Fibroblast of lung (primary cell): Measurements from ENCODE around the gene ADGRF4. TPM values are rescaled to one million over a fixed set of nuclear protein-coding genes. Genes with fewer than 3 reads are reported as not detected.
A peak's percentile ranks its signal among the peaks of the same experiment; 100 is the strongest.

ENCODE experiments used
- DNase-seq, 2 donors: peaks; one replicate each; pipeline versions ENCODE4 v3.0.0 to v3.0.0-alpha.2; 2010; ENCODE audit warnings: low read depth in 2 of 2
- H2AFZ ChIP-seq: 2 replicates; pipeline ENCODE4 v1.5.1; 2012; ENCODE audit warnings: low read length, control low read depth, inconsistent platforms
- H3K27ac ChIP-seq: 2 replicates; pipeline ENCODE4 v1.5.1; 2011; ENCODE audit warnings: low read length, control low read depth; ENCODE audit not compliant: insufficient read depth
- H3K27me3 ChIP-seq: 2 replicates; pipeline ENCODE4 v1.5.1; 2011; ENCODE audit warnings: mild to moderate bottlenecking, low read length; ENCODE audit not compliant: control insufficient read depth, insufficient read depth
- H3K36me3 ChIP-seq: 2 replicates; pipeline ENCODE4 v1.5.1; 2011; ENCODE audit warnings: low read length; ENCODE audit not compliant: control insufficient read depth, insufficient read depth
- H3K4me1 ChIP-seq: 2 replicates; pipeline ENCODE4 v1.5.1; 2011; ENCODE audit warnings: low read length; ENCODE audit not compliant: control insufficient read depth, insufficient read depth; ENCODE audit errors: extremely low read depth
- H3K4me2 ChIP-seq: 2 replicates; pipeline ENCODE4 v1.5.1; 2011; ENCODE audit warnings: low read length, control low read depth; ENCODE audit not compliant: insufficient read depth; ENCODE audit errors: extremely low read depth
- H3K4me3 ChIP-seq, 4 experiments: fragments of 200-600 bp in 1 of 4; sonication (generic) in 1 of 4; replicated peaks in 1 of 4; 2 replicates each; pipeline ENCODE4 v1.5.1; 2011 to 2016; ENCODE audit warnings: low read length in 4 of 4, low read depth in 3 of 4, mild to moderate bottlenecking in 3 of 4, control low read depth in 2 of 4, inconsistent platforms in 1 of 4, mixed read lengths in 1 of 4; ENCODE audit not compliant: insufficient read depth in 1 of 4; ENCODE audit errors: control extremely low read depth in 1 of 4
- H3K79me2 ChIP-seq: 2 replicates; pipeline ENCODE4 v1.5.1; 2012; ENCODE audit warnings: mild to moderate bottlenecking, low read length, inconsistent platforms; ENCODE audit not compliant: control insufficient read depth, insufficient read depth
- H3K9ac ChIP-seq: 2 replicates; pipeline ENCODE4 v1.5.1; 2011; ENCODE audit warnings: mild to moderate bottlenecking, low read length, control low read depth; ENCODE audit not compliant: insufficient read depth
- H3K9me3 ChIP-seq: 2 replicates; pipeline ENCODE4 v1.5.1; 2012; ENCODE audit warnings: low read depth, low read length; ENCODE audit not compliant: control insufficient read depth, insufficient read depth
- H4K20me1 ChIP-seq: 2 replicates; pipeline ENCODE4 v1.5.1; 2011; ENCODE audit warnings: low read length; ENCODE audit not compliant: control insufficient read depth, insufficient read depth; ENCODE audit errors: extremely low read depth
- EZH2 ChIP-seq: IDR thresholded peaks from 2 replicates; pipeline ENCODE4 v1.5.1; 2012; ENCODE audit warnings: low read length, control low read depth, mild to moderate bottlenecking; ENCODE audit errors: missing control alignments
- polyA plus RNA-seq, 2 donors: library from polyadenylated mRNA; depleted of rRNA in 1 of 2; stranded (reverse) in 1 of 2; unstranded in 1 of 2; fragments of >200 nt; gene quantifications; 2 replicates each; pipeline ENCODE4 v1.2.1, GENCODE V29; 2011 to 2012; ENCODE audit warnings: missing spikeins in 1 of 2
- total RNA-seq: library from RNA; depleted of rRNA; stranded (reverse); fragments of >200 nt; gene quantifications from 2 replicates; pipeline ENCODE4 v1.2.1, GENCODE V29; 2014
- TF ChIP-seq, protein P1 (sequence below), 2 donors: IDR thresholded peaks in 1 of 2; conservative IDR thresholded peaks in 1 of 2; 1 replicate in 1 of 2; 2 replicates in 1 of 2; pipeline ENCODE4 v1.5.1; 2011 to 2012; ENCODE audit warnings: low read length in 2 of 2, control low read depth in 1 of 2, inconsistent platforms in 1 of 2, low read depth in 1 of 2, mild to moderate bottlenecking in 1 of 2

ADGRF4 gene
- total and polyA plus RNA-seq, 2 donors (not counting 1 experiment from before 2014, with no cell fraction given): not detected

DNA sequence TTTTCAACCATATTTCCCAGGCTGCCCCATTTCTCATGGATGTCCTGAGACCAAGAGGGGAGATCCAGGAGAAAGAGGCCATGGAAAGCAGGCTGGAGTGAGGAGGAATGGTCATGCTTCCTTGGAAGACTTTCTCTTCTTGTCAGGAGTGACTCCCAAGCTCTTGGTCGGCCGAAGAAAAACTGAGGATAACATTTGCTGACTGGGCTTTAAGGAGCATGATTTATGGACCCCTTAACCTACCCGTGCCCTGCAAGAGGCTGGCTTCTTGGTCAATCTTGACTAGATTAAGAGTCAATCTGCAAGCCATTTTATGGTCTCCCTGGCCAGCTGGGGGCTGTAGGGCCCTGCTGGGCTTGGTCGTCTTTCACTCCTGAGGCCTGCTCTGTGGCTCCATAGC lies 22.8 kb downstream of the ADGRF4 start:
- H2AFZ ChIP-seq: no peak overlapping the region
- H3K36me3 ChIP-seq: no peaks in the 10 kb centered on the region
- H3K79me2 ChIP-seq: no peaks in the 10 kb centered on the region
- no peaks in the 10 kb centered on the region for H3K9me3 ChIP-seq
- no peak for DNase-seq
- H3K27me3 ChIP-seq: no peaks in the 10 kb centered on the region
- no peaks in the 10 kb centered on the region for H4K20me1 ChIP-seq
- no peak for TF ChIP-seq EZH2
- TF ChIP-seq, protein P1, sequence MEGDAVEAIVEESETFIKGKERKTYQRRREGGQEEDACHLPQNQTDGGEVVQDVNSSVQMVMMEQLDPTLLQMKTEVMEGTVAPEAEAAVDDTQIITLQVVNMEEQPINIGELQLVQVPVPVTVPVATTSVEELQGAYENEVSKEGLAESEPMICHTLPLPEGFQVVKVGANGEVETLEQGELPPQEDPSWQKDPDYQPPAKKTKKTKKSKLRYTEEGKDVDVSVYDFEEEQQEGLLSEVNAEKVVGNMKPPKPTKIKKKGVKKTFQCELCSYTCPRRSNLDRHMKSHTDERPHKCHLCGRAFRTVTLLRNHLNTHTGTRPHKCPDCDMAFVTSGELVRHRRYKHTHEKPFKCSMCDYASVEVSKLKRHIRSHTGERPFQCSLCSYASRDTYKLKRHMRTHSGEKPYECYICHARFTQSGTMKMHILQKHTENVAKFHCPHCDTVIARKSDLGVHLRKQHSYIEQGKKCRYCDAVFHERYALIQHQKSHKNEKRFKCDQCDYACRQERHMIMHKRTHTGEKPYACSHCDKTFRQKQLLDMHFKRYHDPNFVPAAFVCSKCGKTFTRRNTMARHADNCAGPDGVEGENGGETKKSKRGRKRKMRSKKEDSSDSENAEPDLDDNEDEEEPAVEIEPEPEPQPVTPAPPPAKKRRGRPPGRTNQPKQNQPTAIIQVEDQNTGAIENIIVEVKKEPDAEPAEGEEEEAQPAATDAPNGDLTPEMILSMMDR (conservative IDR thresholded peaks at IDR 0.05 in 1 of 2, IDR thresholded peaks at IDR 0.05 in 1 of 2; ENCODE audit: low read depth in 1 of 2, low read length in 2 of 2): no peak
- no peak overlapping the region for H3K9ac ChIP-seq
- no peak overlapping the region for H3K4me3 ChIP-seq
- no peaks in the 10 kb centered on the region for H3K4me1 ChIP-seq
- no peak overlapping the region for H3K4me2 ChIP-seq
- H3K27ac ChIP-seq: no peak overlapping the region

DNA sequence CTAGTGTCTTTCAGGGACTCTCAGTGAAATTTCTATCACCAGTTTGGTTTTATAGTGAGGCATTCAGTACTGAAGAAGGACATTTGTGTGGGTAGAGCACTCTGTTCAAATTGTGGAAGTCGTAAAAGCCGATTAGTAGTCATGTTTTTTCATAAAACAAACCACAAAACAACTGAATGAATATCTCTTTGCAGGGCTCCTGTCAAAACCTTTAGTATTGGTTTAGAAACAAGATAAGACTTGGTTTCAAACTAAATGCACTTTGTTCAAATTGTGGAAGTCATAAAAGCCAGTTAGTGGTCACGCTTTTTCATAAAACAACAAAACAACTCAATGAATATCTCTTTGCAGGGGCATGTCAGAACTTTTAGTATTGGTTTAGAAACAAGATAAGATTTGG lies 23.8 kb downstream of the ADGRF4 start:
- Histone ChIP-seq H3K9ac (no peak overlapping the region), H4K20me1 (no peaks in the 10 kb centered on the region), H3K27me3 (no peaks in the 10 kb centered on the region), H3K4me1 (no peaks in the 10 kb centered on the region), H3K4me3 (no peak overlapping the region), H3K79me2 (no peaks in the 10 kb centered on the region), H3K4me2 (no peak overlapping the region), H3K36me3 (no peaks in the 10 kb centered on the region), H3K9me3 (no peaks in the 10 kb centered on the region), H3K27ac (no peak overlapping the region), H2AFZ (no peak overlapping the region)
- no peak for TF ChIP-seq EZH2
- peak in 1 of 2 donors; percentile 58 for DNase-seq

DNA sequence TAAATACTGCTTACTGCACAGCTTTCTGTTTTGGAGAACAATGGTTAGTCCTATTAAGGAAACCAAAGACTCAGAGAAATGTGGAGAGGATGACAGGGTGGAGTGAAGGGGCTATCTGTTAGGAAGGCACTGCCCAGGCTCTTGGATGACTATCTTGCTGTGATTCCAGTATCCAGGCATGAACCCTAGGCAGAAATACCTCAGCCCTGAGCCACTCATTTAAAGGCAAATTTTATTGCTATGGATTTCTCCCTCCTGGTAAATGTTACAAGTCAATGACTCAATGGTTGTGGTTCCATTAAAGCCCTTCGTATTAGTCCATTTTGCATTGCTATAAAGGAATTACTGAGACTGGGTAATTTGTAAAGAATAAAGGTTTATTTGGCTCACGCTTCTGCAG lies 25.9 kb downstream of the ADGRF4 start:
- no peak overlapping the region for H3K9ac ChIP-seq
- no peak for DNase-seq
- no peak overlapping the region for H3K4me3 ChIP-seq
- no peak overlapping the region for H3K27ac ChIP-seq
- no peaks in the 10 kb centered on the region for H3K4me1 ChIP-seq
- no peak for TF ChIP-seq EZH2
- TF ChIP-seq, protein P1 (conservative IDR thresholded peaks at IDR 0.05 in 1 of 2, IDR thresholded peaks at IDR 0.05 in 1 of 2; ENCODE audit: low read depth in 1 of 2, low read length in 2 of 2): no peak
- no peak overlapping the region for H3K4me2 ChIP-seq
- no peaks in the 10 kb centered on the region for H3K27me3 ChIP-seq
- no peaks in the 10 kb centered on the region for H3K79me2 ChIP-seq
- no peak overlapping the region for H2AFZ ChIP-seq
- H3K9me3 ChIP-seq: no peaks in the 10 kb centered on the region
- no peaks in the 10 kb centered on the region for H4K20me1 ChIP-seq
- no peaks in the 10 kb centered on the region for H3K36me3 ChIP-seq
